Right ventricle myocardium inferior (tissue), 1 donor: ENCODE measurements around the gene CPOX. TPM values are rescaled to one million over a fixed set of nuclear protein-coding genes. Genes with fewer than 3 reads are reported as not detected.

ENCODE experiments used
- total RNA-seq: library from RNA; stranded (reverse); fragmentation: NEBNext Ultra II Directional; extraction: Animal tissue kit (Norgen Biotek cat#: 25700); gene quantifications from one replicate; pipeline ENCODE4 v1.2.1, GENCODE V29; 2021
- donor health status: DM: no; HTN: yes; CAD: no; lungs with severe emphysema.

Gene CPOX
- total RNA-seq, 1 donor from 2014 or later: 11.8 TPM

Other genes starting within 250 kb of the CPOX start
- not detected for gene OR5K4, start 239.8 kb downstream of the CPOX start, total RNA-seq
- gene OR5K3, start 202.9 kb downstream of the CPOX start, total RNA-seq: not detected
- not detected for gene OR5K1, start 130.4 kb downstream of the CPOX start, total RNA-seq
- not detected for gene OR5K2, start 95.9 kb downstream of the CPOX start, total RNA-seq
- gene CLDND1, start 70.7 kb downstream of the CPOX start, total RNA-seq: 67.1 TPM
- not detected for gene GPR15, start 61.6 kb downstream of the CPOX start, total RNA-seq
- 27.1 TPM for gene ST3GAL6, start 169.7 kb upstream of the CPOX start, total RNA-seq